GM12891 (cell line): ENCODE data around the gene NLRP1.

Source experiments
- PAX5 ChIP-seq: IDR thresholded peaks from 2 replicates; pipeline ENCODE4 v1.6.1; 2011; ENCODE audit warnings: low read length, moderate library complexity, mild to moderate bottlenecking; ENCODE audit not compliant: insufficient read depth, severe bottlenecking
- POLR2A ChIP-seq: IDR thresholded peaks from 2 replicates; pipeline ENCODE4 v1.6.1; 2011; ENCODE audit warnings: low read depth, low read length, control low read depth
- POLR2AphosphoS5 ChIP-seq: IDR thresholded peaks from 2 replicates; pipeline ENCODE4 v1.6.1; 2011; ENCODE audit warnings: low read depth, low read length, control low read depth
- TAF1 ChIP-seq: IDR thresholded peaks from 2 replicates; pipeline ENCODE4 v1.6.1; 2011; ENCODE audit warnings: low read depth, low read length, control low read depth

GRCh38 chr17:5600041-5600440 lies 15.7 kb upstream of the NLRP1 start:
- no peak for TF ChIP-seq TAF1
- no peak for TF ChIP-seq POLR2AphosphoS5
- TF ChIP-seq POLR2A: no peak
- no peak for TF ChIP-seq PAX5
